Muscle of leg (tissue), 11 donors: ENCODE data around the gene PPP2R1B. TPM values are rescaled to one million over a fixed set of nuclear protein-coding genes. Genes with fewer than 3 reads are reported as not detected.

Source experiments
- DNase-seq: peaks from one replicate; pipeline ENCODE4 v3.0.0; 2013
- H3K27ac ChIP-seq: one replicate; pipeline ENCODE4 v1.5.1; 2013; ENCODE audit warnings: mild to moderate bottlenecking, low read length, control low read depth
- H3K27me3 ChIP-seq: one replicate; pipeline ENCODE4 v1.6.1; 2013; ENCODE audit warnings: low read length; ENCODE audit not compliant: control insufficient read depth, insufficient read depth
- H3K36me3 ChIP-seq: one replicate; pipeline ENCODE4 v1.6.1; 2013; ENCODE audit warnings: low read length; ENCODE audit not compliant: control insufficient read depth, insufficient read depth
- H3K4me1 ChIP-seq: one replicate; pipeline ENCODE4 v1.6.1; 2013; ENCODE audit warnings: low read length; ENCODE audit not compliant: control insufficient read depth, insufficient read depth
- H3K4me3 ChIP-seq: one replicate; pipeline ENCODE4 v1.5.1; 2013; ENCODE audit warnings: low read length, control low read depth
- H3K9me3 ChIP-seq: replicated peaks from 2 replicates; pipeline ENCODE4 v1.6.1; 2013; ENCODE audit warnings: low read depth, low read length; ENCODE audit not compliant: control insufficient read depth
- WGBS: methylation state at CpG from one replicate; pipeline ENCODE4 v1.1.5; 2013; ENCODE audit warnings: missing lambda C conversion rate; ENCODE audit not compliant: insufficient coverage; 5-methylcytosine and 5-hydroxymethylcytosine counted together
- polyA plus RNA-seq, 8 donors: library from polyadenylated mRNA; unstranded; fragments of 120-200 nt; gene quantifications; one replicate each; pipeline versions ENCODE4 v1.2.1 to v1.2.3, GENCODE V29; 2013; ENCODE audit warnings: inconsistent platforms in 1 of 8, low replicate concordance in 1 of 8; ENCODE audit not compliant: insufficient read length in 8 of 8, insufficient read depth in 1 of 8
- total RNA-seq: library from RNA; stranded (reverse); fragments of 120-200 nt; gene quantifications from one replicate; pipeline ENCODE4 v1.2.4, GENCODE V29; 2013

PPP2R1B gene
- total and polyA plus RNA-seq, 9 donors, result 8.7 to 15.3 (median 10.6) TPM

GRCh38 chr11:111699579-111700156 is 66.5 kb downstream of the PPP2R1B start:
- Histone ChIP-seq H3K27ac (no peak overlapping the region), H3K9me3 (no peaks in the 10 kb centered on the region), H3K27me3 (no peaks in the 10 kb centered on the region), H3K4me3 (no peak overlapping the region), H3K4me1 (peaks cover 13% of the 10 kb centered on the region), H3K36me3 (peaks cover 13% of the 10 kb centered on the region)
- DNase-seq, result no peak
- no CpG with 5 or more reads among the region's 1 CpG for WGBS

- H3K27me3 ChIP-seq, result no peaks in the 10 kb centered on the region
- WGBS, result no CpG with 5 or more reads among the region's 3 CpGs
- DNase-seq, result no peak
- H3K36me3 ChIP-seq, result peaks cover 7% of the 10 kb centered on the region
- H3K9me3 ChIP-seq, result no peaks in the 10 kb centered on the region
- H3K4me3 ChIP-seq, result no peak overlapping the region
- H3K4me1 ChIP-seq, result peaks cover 11% of the 10 kb centered on the region
- no peak overlapping the region for H3K27ac ChIP-seq
Measured at GRCh38 chr11:111698852-111699559, 67.2 kb downstream of the PPP2R1B start.

GRCh38 chr11:111697933-111698371 is 68.2 kb downstream of the PPP2R1B start:
- Histone ChIP-seq H3K4me3 (no peak overlapping the region), H3K4me1 (peaks cover 7% of the 10 kb centered on the region), H3K9me3 (no peaks in the 10 kb centered on the region), H3K36me3 (peaks cover 2% of the 10 kb centered on the region), H3K27me3 (no peaks in the 10 kb centered on the region), H3K27ac (no peak overlapping the region)
- no CpG with 5 or more reads among the region's 1 CpG for WGBS
- no peak for DNase-seq

GRCh38 chr11:111696556-111696955 is 69.6 kb downstream of the PPP2R1B start:
- H3K4me3 ChIP-seq, result no peak overlapping the region
- peaks cover 2% of the 10 kb centered on the region for H3K36me3 ChIP-seq
- H3K27ac ChIP-seq, result no peak overlapping the region
- 83% methylated on average over 1 of the region's 1 CpG for WGBS
- H3K27me3 ChIP-seq, result no peaks in the 10 kb centered on the region
- H3K4me1 ChIP-seq, result peaks cover 2% of the 10 kb centered on the region
- no peaks in the 10 kb centered on the region for H3K9me3 ChIP-seq
- DNase-seq, result no peak

- peak overlapping the region; percentile 4 for H3K27ac ChIP-seq
- peak; percentile 25 for DNase-seq
- H3K36me3 ChIP-seq, result peaks cover 6% of the 10 kb centered on the region
- WGBS, result no CpG with 5 or more reads among the region's 4 CpGs
- H3K4me1 ChIP-seq, result peaks cover 2% of the 10 kb centered on the region
- no peaks in the 10 kb centered on the region for H3K9me3 ChIP-seq
- no peak overlapping the region for H3K4me3 ChIP-seq
- no peaks in the 10 kb centered on the region for H3K27me3 ChIP-seq
Measured at GRCh38 chr11:111694851-111695250, 71.3 kb downstream of the PPP2R1B start.

GRCh38 chr11:111693224-111693937 is 72.8 kb downstream of the PPP2R1B start:
- peaks cover 3% of the 10 kb centered on the region for H3K36me3 ChIP-seq
- WGBS, result 100% methylated on average over 2 of the region's 6 CpGs
- no peak overlapping the region for H3K27ac ChIP-seq
- no peaks in the 10 kb centered on the region for H3K9me3 ChIP-seq
- H3K4me1 ChIP-seq, result peaks cover 2% of the 10 kb centered on the region
- H3K27me3 ChIP-seq, result no peaks in the 10 kb centered on the region
- H3K4me3 ChIP-seq, result no peak overlapping the region
- DNase-seq, result no peak

GRCh38 chr11:111691741-111692140 is 74.4 kb downstream of the PPP2R1B start:
- Histone ChIP-seq H3K27me3 (no peaks in the 10 kb centered on the region), H3K9me3 (no peaks in the 10 kb centered on the region), H3K36me3 (peaks cover 9% of the 10 kb centered on the region), H3K27ac (no peak overlapping the region), H3K4me3 (no peak overlapping the region), H3K4me1 (peaks cover 2% of the 10 kb centered on the region)
- DNase-seq, result no peak
- WGBS, result 80% methylated on average over 2 of the region's 3 CpGs

GRCh38 chr11:111691176-111691575 is 75.0 kb downstream of the PPP2R1B start:
- peaks cover 2% of the 10 kb centered on the region for H3K4me1 ChIP-seq
- 100% methylated on average over 1 of the region's 2 CpGs for WGBS
- no peaks in the 10 kb centered on the region for H3K9me3 ChIP-seq
- H3K36me3 ChIP-seq, result peaks cover 9% of the 10 kb centered on the region
- no peaks in the 10 kb centered on the region for H3K27me3 ChIP-seq
- no peak overlapping the region for H3K4me3 ChIP-seq
- no peak for DNase-seq
- no peak overlapping the region for H3K27ac ChIP-seq

GRCh38 chr11:111688013-111688412 is 78.2 kb downstream of the PPP2R1B start:
- no peak overlapping the region for H3K27ac ChIP-seq
- no peaks in the 10 kb centered on the region for H3K27me3 ChIP-seq
- H3K4me3 ChIP-seq, result no peak overlapping the region
- DNase-seq, result no peak
- peaks cover 11% of the 10 kb centered on the region for H3K36me3 ChIP-seq
- no peaks in the 10 kb centered on the region for H3K9me3 ChIP-seq
- 100% methylated on average over 1 of the region's 7 CpGs for WGBS
- no peaks in the 10 kb centered on the region for H3K4me1 ChIP-seq

GRCh38 chr11:111684251-111684650 is 81.9 kb downstream of the PPP2R1B start:
- WGBS, result no CpG with 5 or more reads among the region's 2 CpGs
- Histone ChIP-seq H3K9me3 (no peaks in the 10 kb centered on the region), H3K27ac (no peak overlapping the region), H3K36me3 (peaks cover 8% of the 10 kb centered on the region), H3K4me1 (no peaks in the 10 kb centered on the region), H3K4me3 (no peak overlapping the region), H3K27me3 (no peaks in the 10 kb centered on the region)
- no peak for DNase-seq
